Tibial artery (tissue), 4 donors: ENCODE measurements around the gene ADAMTS17.

ENCODE experiments used
- DNase-seq, 2 donors: peaks; one replicate each; pipeline ENCODE4 v3.0.0-alpha.2; 2019
- H3K27ac ChIP-seq, 2 donors: fragments of 200-600 bp; sonication (generic) in 1 of 2; 1 replicate in 1 of 2; 2 replicates in 1 of 2; pipeline ENCODE4 v1.5.1; 2018 to 2019; ENCODE audit warnings: mild to moderate bottlenecking in 1 of 2
- H3K27me3 ChIP-seq, 2 donors: fragments of 200-600 bp; sonication (generic) in 1 of 2; one replicate each; pipeline versions ENCODE4 v1.5.1 to v1.6.0; 2016 to 2019
- H3K36me3 ChIP-seq, 3 donors: fragments of 200-600 bp; sonication (generic) in 2 of 3; one replicate each; pipeline ENCODE4 v1.5.1; 2016 to 2019; ENCODE audit warnings: mild to moderate bottlenecking in 2 of 3
- H3K4me1 ChIP-seq, 4 donors: fragments of 200-600 bp; sonication (generic) in 2 of 4; 1 replicate in 3 of 4; 2 replicates in 1 of 4; pipeline ENCODE4 v1.5.1; 2016 to 2019
- H3K4me3 ChIP-seq, 2 donors: fragments of 200-600 bp; sonication (generic) in 1 of 2; 1 replicate in 1 of 2; 2 replicates in 1 of 2; pipeline ENCODE4 v1.5.1; 2018 to 2019; ENCODE audit warnings: mild to moderate bottlenecking in 2 of 2
- H3K9me3 ChIP-seq, 3 donors: fragments of 200-600 bp; sonication (generic) in 1 of 3; one replicate each; pipeline ENCODE4 v1.5.1; 2016 to 2019
- intact Hi-C: fragments of 100-400 bp; cut with DNase I; formaldehyde crosslinking; loops from one replicate; pipeline ENCODE4 v1.15.0; 2023; ENCODE audit warnings: low total_unique reads
- TF ChIP-seq, protein P1 (sequence below), 2 experiments: fragments of 200-600 bp in 1 of 2; fragments of 450-650 bp in 1 of 2; IDR thresholded peaks; one replicate each; pipeline ENCODE4 v1.5.1; 2017 to 2019; ENCODE audit warnings: antibody characterized with exemption in 2 of 2, mild to moderate bottlenecking in 1 of 2, moderate library complexity in 1 of 2

Gene ADAMTS17

DNA sequence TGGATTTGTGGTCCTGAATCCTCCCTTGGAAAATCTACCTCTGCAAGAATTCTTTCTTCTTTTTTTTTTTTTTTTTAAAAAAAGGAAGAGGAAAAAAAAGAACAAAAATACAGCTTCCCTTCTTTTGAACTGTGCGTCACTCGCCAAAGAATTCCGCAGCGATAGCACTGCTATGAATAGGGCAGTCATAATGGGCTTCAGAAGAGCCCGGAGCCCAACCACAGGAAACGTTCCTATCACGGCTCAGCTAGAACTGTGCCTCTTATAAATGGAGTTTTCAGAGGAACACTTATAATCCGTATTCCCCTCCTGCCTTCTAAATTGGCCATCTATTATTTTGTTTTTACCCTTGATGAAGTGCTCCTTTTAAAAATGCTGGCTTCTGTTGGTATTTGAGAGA is 227.7 kb downstream of the ADAMTS17 start:
- Histone ChIP-seq H3K9me3 (no peaks in the 10 kb centered on the region), H3K4me1 (peaks cover 0 to 56% (median 47%) of the 10 kb centered on the region in 4 donors), H3K4me3 (peak overlapping the region; percentile 32 to 43), H3K27me3 (no peaks in the 10 kb centered on the region), H3K27ac (peak overlapping the region; percentile 83 to 84), H3K36me3 (no peaks in the 10 kb centered on the region)
- peak; percentile 82 to 90 for DNase-seq
- TF ChIP-seq, protein P1, sequence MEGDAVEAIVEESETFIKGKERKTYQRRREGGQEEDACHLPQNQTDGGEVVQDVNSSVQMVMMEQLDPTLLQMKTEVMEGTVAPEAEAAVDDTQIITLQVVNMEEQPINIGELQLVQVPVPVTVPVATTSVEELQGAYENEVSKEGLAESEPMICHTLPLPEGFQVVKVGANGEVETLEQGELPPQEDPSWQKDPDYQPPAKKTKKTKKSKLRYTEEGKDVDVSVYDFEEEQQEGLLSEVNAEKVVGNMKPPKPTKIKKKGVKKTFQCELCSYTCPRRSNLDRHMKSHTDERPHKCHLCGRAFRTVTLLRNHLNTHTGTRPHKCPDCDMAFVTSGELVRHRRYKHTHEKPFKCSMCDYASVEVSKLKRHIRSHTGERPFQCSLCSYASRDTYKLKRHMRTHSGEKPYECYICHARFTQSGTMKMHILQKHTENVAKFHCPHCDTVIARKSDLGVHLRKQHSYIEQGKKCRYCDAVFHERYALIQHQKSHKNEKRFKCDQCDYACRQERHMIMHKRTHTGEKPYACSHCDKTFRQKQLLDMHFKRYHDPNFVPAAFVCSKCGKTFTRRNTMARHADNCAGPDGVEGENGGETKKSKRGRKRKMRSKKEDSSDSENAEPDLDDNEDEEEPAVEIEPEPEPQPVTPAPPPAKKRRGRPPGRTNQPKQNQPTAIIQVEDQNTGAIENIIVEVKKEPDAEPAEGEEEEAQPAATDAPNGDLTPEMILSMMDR (IDR thresholded peaks at IDR 0.05): no peak
- intact Hi-C loops: loop anchor here (10.0 kb wide), 1 partner anchor 231 kb away; the partner anchor contains the start of gene ADAMTS17

DNA sequence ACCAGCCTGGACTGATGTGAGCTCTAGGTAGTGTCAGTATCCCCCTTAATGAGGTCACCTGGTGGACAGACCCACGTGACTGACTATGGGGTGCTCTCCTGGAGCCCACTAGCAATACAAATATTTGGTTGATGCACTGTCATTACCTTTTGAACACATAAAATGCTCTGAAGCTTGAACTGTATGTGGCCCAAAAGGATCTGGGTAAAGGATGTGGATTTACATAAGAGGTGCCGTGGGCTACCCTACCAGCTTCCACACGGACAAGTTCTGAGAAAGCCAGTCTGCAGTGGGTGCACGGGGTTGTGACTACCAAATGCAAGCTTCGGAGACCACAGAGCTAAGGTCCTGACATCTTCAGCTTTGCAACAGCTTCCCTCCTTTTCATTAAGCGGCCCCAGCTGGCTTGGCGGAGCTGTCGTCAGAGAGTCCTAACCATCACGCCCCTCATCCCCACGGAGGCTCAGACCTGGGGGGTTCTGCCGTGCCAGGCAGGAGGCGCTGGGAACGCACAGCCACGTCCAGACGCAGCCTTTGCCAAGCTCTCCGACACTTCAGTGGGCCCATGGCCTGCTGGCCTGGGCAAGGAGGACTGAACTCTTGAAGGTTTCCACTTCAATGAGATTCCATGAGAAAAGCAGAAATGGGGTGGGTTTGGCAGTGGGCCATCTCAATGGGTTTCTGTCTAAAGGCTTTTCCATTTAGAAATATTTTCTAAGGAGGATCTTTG is 228.3 kb downstream of the ADAMTS17 start:
- Histone ChIP-seq H3K27me3 (no peaks in the 10 kb centered on the region), H3K36me3 (no peaks in the 10 kb centered on the region), H3K4me3 (peak overlapping the region; percentile 32 to 43), H3K9me3 (no peaks in the 10 kb centered on the region), H3K27ac (peak overlapping the region; percentile 83 to 84), H3K4me1 (peaks cover 0 to 56% (median 47%) of the 10 kb centered on the region in 4 donors)
- intact Hi-C loops: loop anchor here (10.0 kb wide), 1 partner anchor 231 kb away; the partner anchor contains the start of gene ADAMTS17
- TF ChIP-seq, protein P1 (IDR thresholded peaks at IDR 0.05): no peak
- DNase-seq: peak; percentile 10 to 79

DNA sequence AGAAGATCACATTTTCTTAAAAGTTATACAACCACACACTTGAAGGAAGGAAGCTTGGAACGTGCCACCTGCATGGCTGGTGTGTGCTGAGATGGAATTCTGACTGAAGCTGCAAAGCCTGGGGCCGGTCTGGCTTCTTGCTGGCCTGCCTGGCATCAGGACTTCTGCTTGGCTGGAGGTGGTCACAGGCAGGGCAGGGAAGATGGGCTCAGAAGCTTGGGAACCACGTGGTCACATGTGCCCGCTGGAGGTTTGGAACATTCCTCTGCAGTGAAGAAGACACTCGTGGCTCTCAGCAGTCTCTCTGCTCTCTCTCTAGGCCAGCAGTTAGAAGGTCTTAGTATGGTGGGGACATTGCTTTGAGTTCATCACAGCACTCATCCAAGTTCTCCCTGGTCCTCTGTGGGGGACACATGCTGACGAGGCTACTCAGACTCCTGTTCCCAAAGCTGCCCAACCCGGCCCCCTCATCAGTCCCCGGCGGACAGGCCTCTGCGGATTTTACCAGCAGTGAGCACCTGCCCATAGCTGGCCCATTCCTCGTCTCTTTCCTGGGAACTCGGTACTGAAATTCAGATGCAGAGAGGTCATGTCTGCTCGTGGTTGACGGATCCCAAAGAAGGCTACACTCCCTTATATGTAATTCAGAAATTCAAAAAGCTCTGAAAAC is 229.0 kb downstream of the ADAMTS17 start:
- no peaks in the 10 kb centered on the region for H3K9me3 ChIP-seq
- H3K4me3 ChIP-seq: no peak overlapping the region
- H3K36me3 ChIP-seq: no peaks in the 10 kb centered on the region
- intact Hi-C loops: loop anchor here (10.0 kb wide), 1 partner anchor 232 kb away; the partner anchor contains the start of gene ADAMTS17
- H3K27ac ChIP-seq: peak overlapping the region; percentile 83 to 84
- DNase-seq: peak in 1 of 2 donors; percentile 18
- H3K27me3 ChIP-seq: no peaks in the 10 kb centered on the region
- H3K4me1 ChIP-seq: peaks cover 0 to 56% (median 47%) of the 10 kb centered on the region in 4 donors
- TF ChIP-seq, protein P1 (IDR thresholded peaks at IDR 0.05): no peak

GRCh38 chr15:100112061-100112420 is 229.7 kb downstream of the ADAMTS17 start:
- Histone ChIP-seq H3K9me3 (no peaks in the 10 kb centered on the region), H3K36me3 (no peaks in the 10 kb centered on the region), H3K27me3 (no peaks in the 10 kb centered on the region), H3K27ac (peak overlapping the region; percentile 83 to 84), H3K4me1 (peaks cover 0 to 56% (median 47%) of the 10 kb centered on the region in 4 donors), H3K4me3 (no peak overlapping the region)
- no peak for DNase-seq
- TF ChIP-seq, protein P1 (IDR thresholded peaks at IDR 0.05): no peak
- intact Hi-C loops: loop anchor here (10.0 kb wide), 1 partner anchor 233 kb away; the partner anchor contains the start of gene ADAMTS17

DNA sequence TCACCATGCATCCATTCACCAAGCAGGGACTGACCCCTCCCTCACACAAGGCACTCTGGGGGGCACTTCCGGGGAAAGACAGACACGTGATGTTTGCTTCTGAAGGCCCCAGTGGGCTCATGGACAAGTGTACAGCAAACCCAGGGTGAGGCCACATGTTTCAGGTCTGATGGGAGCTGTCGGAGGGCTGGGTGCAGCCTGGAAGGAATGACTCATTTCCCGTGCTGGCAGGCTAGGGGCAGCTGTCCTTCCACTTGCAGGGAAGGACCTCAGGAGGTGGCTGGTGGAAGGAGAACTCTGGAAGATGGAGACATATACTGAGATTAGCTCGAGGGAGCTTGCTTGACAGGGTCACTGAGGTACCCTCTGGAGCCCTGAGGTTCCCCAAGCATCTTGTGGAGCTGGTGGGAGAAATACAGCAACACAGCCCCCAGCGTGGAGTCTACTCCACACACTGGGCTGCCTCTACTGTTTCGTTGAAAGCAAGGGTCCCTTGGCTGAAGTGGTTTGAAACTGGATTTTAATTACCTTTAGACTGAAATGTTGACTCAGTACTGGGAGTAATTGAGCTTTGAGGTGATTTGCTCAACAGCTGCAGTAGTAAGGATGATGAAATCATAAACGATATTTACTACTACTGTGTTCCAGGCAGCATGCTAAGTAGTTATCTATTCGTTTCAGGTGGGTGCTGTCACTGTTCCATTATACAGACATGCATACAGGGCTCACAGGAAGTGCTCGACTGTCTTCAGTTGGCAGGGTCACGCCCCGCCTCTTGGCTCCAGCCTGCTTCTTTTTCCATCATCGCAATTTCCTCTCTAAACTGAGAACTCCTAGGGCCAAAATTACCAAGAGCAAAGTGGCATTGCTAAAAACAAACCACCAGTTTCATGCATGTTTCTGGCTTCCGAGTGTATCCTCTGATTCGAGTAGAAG is 230.4 kb downstream of the ADAMTS17 start:
- intact Hi-C loops: loop anchor here (10.0 kb wide), 1 partner anchor 233 kb away; the partner anchor contains the start of gene ADAMTS17
- Histone ChIP-seq H3K36me3 (no peaks in the 10 kb centered on the region), H3K27me3 (no peaks in the 10 kb centered on the region), H3K4me3 (no peak overlapping the region), H3K4me1 (peaks cover 0 to 54% (median 47%) of the 10 kb centered on the region in 4 donors), H3K9me3 (no peaks in the 10 kb centered on the region), H3K27ac (peak overlapping the region; percentile 83 to 84)
- peak; percentile 79 to 91 for DNase-seq
- TF ChIP-seq, protein P1 (IDR thresholded peaks at IDR 0.05): no peak
